ENCODE measurements around the gene SSRP1. TPM values are rescaled to one million over a fixed set of nuclear protein-coding genes. Genes with fewer than 3 reads are reported as not detected.

The SSRP1 gene
- total RNA-seq, 4 donors from 2014 or later = 41.3 to 78.7 (median 56.5) TPM

DNA sequence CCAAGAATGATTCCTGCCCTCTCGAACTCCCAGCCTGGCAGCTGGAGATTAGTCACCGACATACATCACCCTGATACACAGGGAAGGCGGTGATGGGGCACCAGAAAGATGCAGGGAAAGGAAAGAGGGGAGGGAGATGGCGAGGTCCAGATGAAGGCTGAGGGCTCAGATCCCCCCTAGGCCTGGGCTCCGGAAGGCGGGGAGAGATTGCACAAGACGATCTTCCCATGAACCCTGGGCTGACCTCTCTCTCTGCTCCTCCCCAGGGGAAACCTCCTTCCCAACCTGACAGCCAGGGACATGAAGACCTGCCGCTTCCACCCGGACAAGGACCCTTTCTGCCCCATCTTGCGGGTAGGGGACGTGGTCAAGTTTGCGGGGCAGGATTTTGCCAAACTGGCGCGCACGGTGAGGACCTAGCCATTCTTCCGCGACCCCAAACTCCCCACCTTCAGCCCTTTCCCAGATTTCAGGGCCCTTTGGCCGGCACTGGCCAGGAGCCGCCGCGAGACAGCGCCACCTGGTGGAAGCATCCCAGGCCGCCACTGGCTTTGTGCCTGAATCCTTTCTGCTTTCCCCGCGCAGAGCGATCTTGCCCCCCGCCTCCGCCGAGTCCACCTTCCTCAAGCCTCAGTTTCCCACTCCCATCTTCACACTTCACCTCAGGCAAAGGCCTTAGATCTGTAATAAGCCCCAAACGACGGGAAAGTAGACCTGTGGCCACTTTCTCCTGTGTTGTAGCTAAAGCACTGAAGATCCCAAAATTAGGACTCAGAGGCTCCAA is 14.0 kb upstream of the SSRP1 start:
- TF ChIP-seq, protein P1, sequence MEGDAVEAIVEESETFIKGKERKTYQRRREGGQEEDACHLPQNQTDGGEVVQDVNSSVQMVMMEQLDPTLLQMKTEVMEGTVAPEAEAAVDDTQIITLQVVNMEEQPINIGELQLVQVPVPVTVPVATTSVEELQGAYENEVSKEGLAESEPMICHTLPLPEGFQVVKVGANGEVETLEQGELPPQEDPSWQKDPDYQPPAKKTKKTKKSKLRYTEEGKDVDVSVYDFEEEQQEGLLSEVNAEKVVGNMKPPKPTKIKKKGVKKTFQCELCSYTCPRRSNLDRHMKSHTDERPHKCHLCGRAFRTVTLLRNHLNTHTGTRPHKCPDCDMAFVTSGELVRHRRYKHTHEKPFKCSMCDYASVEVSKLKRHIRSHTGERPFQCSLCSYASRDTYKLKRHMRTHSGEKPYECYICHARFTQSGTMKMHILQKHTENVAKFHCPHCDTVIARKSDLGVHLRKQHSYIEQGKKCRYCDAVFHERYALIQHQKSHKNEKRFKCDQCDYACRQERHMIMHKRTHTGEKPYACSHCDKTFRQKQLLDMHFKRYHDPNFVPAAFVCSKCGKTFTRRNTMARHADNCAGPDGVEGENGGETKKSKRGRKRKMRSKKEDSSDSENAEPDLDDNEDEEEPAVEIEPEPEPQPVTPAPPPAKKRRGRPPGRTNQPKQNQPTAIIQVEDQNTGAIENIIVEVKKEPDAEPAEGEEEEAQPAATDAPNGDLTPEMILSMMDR (IDR thresholded peaks at IDR 0.05; ENCODE audit: low read depth) = no peak

DNA sequence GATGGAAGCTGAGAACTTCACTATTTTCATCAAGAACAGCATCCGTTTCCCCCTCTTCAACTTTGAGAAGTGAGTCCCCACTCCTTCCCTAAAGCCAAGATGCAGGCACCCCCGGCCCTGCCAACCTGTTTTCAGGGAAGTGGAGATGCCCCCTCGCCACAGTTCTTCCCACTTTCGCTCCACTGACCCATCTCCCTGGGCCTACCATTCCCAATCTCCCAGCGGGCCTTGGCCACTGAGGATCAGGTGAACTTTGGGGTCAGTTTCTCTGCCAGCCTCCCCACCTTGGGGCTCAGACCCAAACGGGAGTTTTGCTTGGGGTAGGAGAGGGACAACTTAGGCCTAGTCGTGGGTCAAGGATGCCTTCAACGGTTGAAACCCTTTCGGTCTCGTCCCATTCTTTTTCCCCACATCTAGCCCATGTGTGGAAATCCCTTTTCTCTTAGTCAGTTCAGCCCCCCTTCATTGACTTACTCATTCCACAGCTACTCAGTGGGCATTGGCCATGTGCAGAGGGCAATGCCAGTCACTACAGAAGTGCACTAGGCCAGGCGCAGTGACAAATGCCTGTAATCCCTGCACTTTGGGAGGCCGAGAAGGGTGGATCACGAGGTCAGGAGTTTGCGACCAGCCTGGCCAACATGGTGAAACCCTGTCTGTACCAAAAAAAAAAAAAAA is 13.1 kb upstream of the SSRP1 start:
- TF ChIP-seq, protein P1 (IDR thresholded peaks at IDR 0.05; ENCODE audit: low read depth) = no peak

DNA sequence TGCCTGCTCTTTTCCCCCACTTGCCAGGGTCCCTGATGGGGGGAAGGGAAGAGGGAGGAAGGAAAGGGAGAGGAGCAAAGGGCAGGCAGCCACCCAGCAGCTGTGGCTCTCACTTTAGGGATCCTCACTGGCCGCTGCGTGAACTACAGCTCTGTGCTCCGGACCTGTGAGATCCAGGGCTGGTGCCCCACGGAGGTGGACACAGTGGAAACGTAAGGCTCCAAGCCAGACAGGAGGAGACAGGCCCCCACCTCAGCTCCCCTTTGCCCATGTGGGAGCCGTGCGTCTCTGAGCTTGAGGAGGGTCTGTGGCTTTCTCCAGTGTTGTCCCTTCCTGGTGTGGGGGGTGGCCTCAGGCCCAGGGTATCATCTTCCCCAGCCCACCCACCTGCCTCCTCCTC is 12.4 kb upstream of the SSRP1 start:
- TF ChIP-seq, protein P1 (IDR thresholded peaks at IDR 0.05; ENCODE audit: low read depth) = no peak

DNA sequence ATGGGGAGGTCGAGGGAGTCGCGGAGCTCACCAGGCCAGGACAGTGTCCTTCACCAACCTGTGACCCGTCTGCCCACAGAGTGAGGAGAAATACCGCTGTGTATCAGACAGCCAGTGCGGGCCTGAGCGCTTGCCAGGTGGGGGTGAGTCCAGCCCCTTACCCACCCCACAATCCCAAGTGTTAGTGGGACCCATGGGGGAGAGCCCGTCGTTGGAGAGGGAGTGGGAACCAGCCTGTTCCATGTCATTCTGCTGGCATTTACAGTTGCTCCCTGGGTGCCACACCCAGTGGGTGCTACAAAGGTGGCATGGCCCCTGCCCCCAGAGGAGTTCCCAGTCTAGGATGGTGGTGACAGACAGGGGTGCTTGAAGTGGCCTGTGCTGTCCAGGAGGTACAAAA is 11.6 kb upstream of the SSRP1 start:
- TF ChIP-seq, protein P1 (IDR thresholded peaks at IDR 0.05; ENCODE audit: low read depth) = no peak

DNA sequence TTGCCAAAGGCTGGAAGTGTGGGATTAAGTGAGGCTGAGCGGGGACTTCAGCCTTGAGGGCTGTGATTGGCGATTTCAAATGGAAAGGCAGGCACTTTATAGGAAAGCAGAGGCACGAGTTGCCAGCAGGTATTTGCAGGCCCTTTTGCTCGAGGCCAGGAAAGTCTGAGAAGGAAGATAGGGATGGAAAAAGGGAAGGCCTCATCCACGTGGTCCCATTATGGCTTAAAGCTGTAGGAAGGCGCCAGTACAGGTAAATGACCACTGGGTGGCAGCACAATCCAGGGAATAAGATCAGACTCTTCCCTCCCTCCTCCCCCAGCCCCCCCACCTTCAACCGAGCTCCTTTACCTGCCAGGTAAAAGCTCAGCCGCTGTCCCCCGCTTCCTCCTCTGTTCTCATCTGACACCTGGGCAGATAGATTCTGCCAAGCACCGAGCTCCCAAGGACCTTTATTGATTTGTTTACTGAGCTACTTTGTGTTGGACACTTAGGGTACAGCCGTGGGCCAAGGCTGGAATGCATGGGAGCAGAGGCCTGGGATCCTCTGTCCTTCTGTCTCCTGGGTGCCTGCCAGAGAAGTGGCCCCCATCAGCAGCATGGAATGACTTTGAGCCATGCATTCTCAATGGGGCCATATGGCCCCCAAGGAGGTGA is 10.0 kb upstream of the SSRP1 start:
- TF ChIP-seq, protein P1 (IDR thresholded peaks at IDR 0.05; ENCODE audit: low read depth) = no peak

DNA sequence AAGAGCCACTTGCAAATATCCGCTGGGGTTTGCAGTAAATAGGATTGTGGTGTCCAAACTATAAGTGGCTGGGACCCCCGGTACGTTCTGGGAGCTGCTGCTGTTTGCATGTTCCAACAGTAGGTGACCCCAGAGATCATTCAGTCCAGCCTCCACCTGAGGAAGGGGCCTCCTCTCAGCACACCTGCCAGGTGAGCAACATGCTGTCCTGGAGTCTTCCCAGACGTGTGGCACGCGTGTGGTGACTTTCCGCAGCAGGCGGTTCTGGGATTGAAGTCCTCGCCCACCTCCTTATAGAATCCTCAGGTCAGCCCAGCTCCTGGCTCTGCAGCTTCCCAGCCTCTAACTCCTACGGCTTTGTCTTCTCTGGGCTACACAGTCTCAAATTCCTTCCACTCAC is 9.1 kb upstream of the SSRP1 start:
- TF ChIP-seq, protein P1 (IDR thresholded peaks at IDR 0.05; ENCODE audit: low read depth) = no peak

DNA sequence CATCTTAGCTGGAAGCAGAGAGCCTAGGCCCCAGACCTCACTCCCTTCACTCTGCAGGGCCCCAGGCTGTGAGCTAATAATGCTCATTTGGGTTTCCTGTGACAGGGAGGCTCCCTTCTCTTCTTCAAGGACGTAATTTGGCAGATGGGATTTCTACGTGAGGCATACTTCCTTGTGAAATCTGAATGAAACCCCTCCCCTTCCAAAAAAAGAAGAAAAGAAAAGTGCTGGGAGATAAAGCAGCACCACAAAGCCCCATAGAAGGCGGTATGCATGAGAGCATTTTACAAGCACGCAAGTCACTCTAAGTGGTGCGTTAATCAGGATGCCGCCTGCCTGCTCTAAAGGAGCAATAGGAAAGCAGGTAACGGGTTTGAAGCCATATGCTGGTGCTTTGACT is 8.1 kb upstream of the SSRP1 start:
- TF ChIP-seq, protein P1 (IDR thresholded peaks at IDR 0.05; ENCODE audit: low read depth) = no peak
